ENCODE data around the gene KIAA0930. TPM values are rescaled to one million over a fixed set of nuclear protein-coding genes. Genes with fewer than 3 reads are reported as not detected.

Gene KIAA0930
- total RNA-seq, 4 donors from 2014 or later: 51.6 to 64.9 (median 62.0) TPM

GRCh38 chr22:45207533-45207932, 33.2 kb downstream of the KIAA0930 start:
- Histone ChIP-seq H3K4me1 (peaks cover 0 to 46% (median 24%) of the 10 kb centered on the region in 4 donors), H3K27me3 (no peaks in the 10 kb centered on the region), H3K4me3 (no peak overlapping the region), H3K36me3 (peaks cover 0 to 40% (median 12%) of the 10 kb centered on the region in 3 donors), H3K27ac (no peak overlapping the region), H3K9me3 (no peaks in the 10 kb centered on the region)
- DNase-seq (ENCODE audit: low spot score in 2 of 2): no peak
- 89 to 94% methylated on average over 11 to 13 of the region's 13 CpGs for WGBS, 2 donors
- TF ChIP-seq POLR2A (IDR thresholded peaks at IDR 0.05) (no peak), EP300 (IDR thresholded peaks at IDR 0.05) (no peak), CTCF (IDR thresholded peaks at IDR 0.05) (no peak)

- WGBS, 2 donors: 93 to 96% methylated on average over 6 of the region's 6 CpGs
- no peak overlapping the region for H3K4me3 ChIP-seq
Measured at GRCh38 chr22:45206233-45206632, 34.5 kb downstream of the KIAA0930 start.

GRCh38 chr22:45205276-45205925, 35.3 kb downstream of the KIAA0930 start:
- H3K9me3 ChIP-seq: no peaks in the 10 kb centered on the region
- no peak overlapping the region for H3K4me3 ChIP-seq
- DNase-seq (ENCODE audit: low spot score in 2 of 2): no peak
- WGBS, 2 donors: 73 to 82% methylated on average over 18 to 20 of the region's 20 CpGs
- peaks cover 0 to 44% (median 11%) of the 10 kb centered on the region in 4 donors for H3K4me1 ChIP-seq
- peaks cover 0 to 61% (median 17%) of the 10 kb centered on the region in 3 donors for H3K36me3 ChIP-seq
- TF ChIP-seq POLR2A (IDR thresholded peaks at IDR 0.05) (no peak), CTCF (IDR thresholded peaks at IDR 0.05) (no peak), EP300 (IDR thresholded peaks at IDR 0.05) (no peak)
- peak overlapping the region in 1 of 4 donors; percentile 8 for H3K27ac ChIP-seq
- no peaks in the 10 kb centered on the region for H3K27me3 ChIP-seq

More at GRCh38 chr22:45206233-45206632, 34.5 kb downstream of the KIAA0930 start:
- H3K36me3 ChIP-seq: peaks cover 0 to 53% (median 17%) of the 10 kb centered on the region in 3 donors
- DNase-seq (ENCODE audit: low spot score in 2 of 2): no peak
- peaks cover 0 to 46% (median 14%) of the 10 kb centered on the region in 4 donors for H3K4me1 ChIP-seq
- H3K27me3 ChIP-seq: no peaks in the 10 kb centered on the region
- H3K9me3 ChIP-seq: no peaks in the 10 kb centered on the region
- TF ChIP-seq POLR2A (IDR thresholded peaks at IDR 0.05) (no peak), CTCF (IDR thresholded peaks at IDR 0.05) (no peak), EP300 (IDR thresholded peaks at IDR 0.05) (no peak)
- no peak overlapping the region for H3K27ac ChIP-seq

GRCh38 chr22:45204819-45205218, 35.9 kb downstream of the KIAA0930 start:
- no peak overlapping the region for H3K27ac ChIP-seq
- no peaks in the 10 kb centered on the region for H3K9me3 ChIP-seq
- H3K27me3 ChIP-seq: no peaks in the 10 kb centered on the region
- no peak for TF ChIP-seq EP300 (IDR thresholded peaks at IDR 0.05)
- no peak for TF ChIP-seq CTCF (IDR thresholded peaks at IDR 0.05)
- no peak for TF ChIP-seq POLR2A (IDR thresholded peaks at IDR 0.05)
- no peak overlapping the region for H3K4me3 ChIP-seq
- peaks cover 0 to 67% (median 17%) of the 10 kb centered on the region in 3 donors for H3K36me3 ChIP-seq
- DNase-seq (ENCODE audit: low spot score in 2 of 2): no peak
- H3K4me1 ChIP-seq: peaks cover 0 to 41% (median 9%) of the 10 kb centered on the region in 4 donors
- 77 to 78% methylated on average over 14 of the region's 14 CpGs for WGBS, 2 donors

- no peak overlapping the region for H3K27ac ChIP-seq
- no peaks in the 10 kb centered on the region for H3K27me3 ChIP-seq
- H3K4me1 ChIP-seq: peaks cover 0 to 35% (median 3%) of the 10 kb centered on the region in 4 donors
- WGBS, 2 donors: 73 to 79% methylated on average over 10 to 13 of the region's 13 CpGs
- DNase-seq (ENCODE audit: low spot score in 2 of 2): no peak
- no peak for TF ChIP-seq POLR2A (IDR thresholded peaks at IDR 0.05)
- no peak for TF ChIP-seq EP300 (IDR thresholded peaks at IDR 0.05)
- TF ChIP-seq CTCF (IDR thresholded peaks at IDR 0.05): no peak
- H3K4me3 ChIP-seq: no peak overlapping the region
- H3K36me3 ChIP-seq: peaks cover 0 to 73% (median 17%) of the 10 kb centered on the region in 3 donors
- H3K9me3 ChIP-seq: no peaks in the 10 kb centered on the region
Measured at GRCh38 chr22:45204241-45204640, 36.5 kb downstream of the KIAA0930 start.
